PC-9 (cell line): ENCODE measurements around the gene PADI3. TPM values are rescaled to one million over a fixed set of nuclear protein-coding genes. Genes with fewer than 3 reads are reported as not detected.

Experiments used
- BruUV-seq: library from RNA; stranded (reverse); fragments of 400-500 nt; replicated peaks from 2 replicates; lab custom pipeline; 2021; lab: Mats Ljungman, UMichigan
- CTCF ChIA-PET: fragments of 300-600 bp; sonication (Branson Sonifier 250); formaldehyde crosslinking; loops from one replicate; lab custom pipeline; 2022; ENCODE audit warnings: antibody characterized with exemption; lab: Charles Lee
- POLR2A ChIA-PET: fragments of 300-600 bp; sonication (Branson Sonifier 250); formaldehyde crosslinking; loops from one replicate; lab custom pipeline; 2022; ENCODE audit warnings: antibody characterized with exemption; ENCODE audit not compliant: unreplicated experiment; lab: Charles Lee
- DNase-seq, 2 experiments: peaks; one replicate each; pipeline versions ENCODE4 v3.0.0 to v3.0.0-alpha.2; 2015 to 2022; ENCODE audit warnings: mixed read lengths in 1 of 2
- H2AFZ ChIP-seq: fragments of 200-600 bp; sonication (generic); 2 replicates; pipeline ENCODE4 v1.8.1; 2017; ENCODE audit warnings: antibody characterized with exemption
- H3F3A ChIP-seq: fragments of 200-600 bp; sonication (generic); 2 replicates; pipeline ENCODE4 v1.8.1; 2017; ENCODE audit warnings: antibody characterized with exemption, mild to moderate bottlenecking, low read depth; ENCODE audit not compliant: insufficient read depth
- H3K27ac ChIP-seq: fragments of 200-600 bp; sonication (generic); 2 replicates; pipeline ENCODE4 v1.6.1; 2016; ENCODE audit warnings: mixed run types
- H3K27me3 ChIP-seq: fragments of 200-600 bp; sonication (generic); 2 replicates; pipeline ENCODE4 v1.6.1; 2016; ENCODE audit warnings: low read depth, mixed run types; ENCODE audit not compliant: insufficient read depth
- H3K36me3 ChIP-seq: fragments of 200-600 bp; sonication (generic); 2 replicates; pipeline ENCODE4 v1.6.1; 2016; ENCODE audit warnings: low read depth, mixed run types
- H3K4me1 ChIP-seq: fragments of 200-600 bp; sonication (generic); replicated peaks from 2 replicates; pipeline ENCODE4 v1.6.1; 2016; ENCODE audit warnings: mixed run types; ENCODE audit not compliant: insufficient read depth
- H3K4me2 ChIP-seq: fragments of 200-600 bp; sonication (generic); 2 replicates; pipeline ENCODE4 v1.6.1; 2017; ENCODE audit warnings: mixed run types
- H3K4me3 ChIP-seq: fragments of 200-600 bp; sonication (generic); 2 replicates; pipeline ENCODE4 v1.6.1; 2016; ENCODE audit warnings: mixed run types
- H3K79me2 ChIP-seq: fragments of 200-600 bp; sonication (generic); 2 replicates; pipeline ENCODE4 v1.6.1; 2017; ENCODE audit warnings: low read depth, mixed run types
- H3K9me2 ChIP-seq: fragments of 200-600 bp; sonication (generic); 2 replicates; pipeline ENCODE4 v1.8.1; 2017; ENCODE audit warnings: mild to moderate bottlenecking; ENCODE audit not compliant: insufficient read depth
- H3K9me3 ChIP-seq: fragments of 200-600 bp; sonication (generic); 2 replicates; pipeline ENCODE4 v1.8.1; 2016; ENCODE audit warnings: low read depth; ENCODE audit not compliant: insufficient read depth
- H4K20me1 ChIP-seq: fragments of 200-600 bp; sonication (generic); 2 replicates; pipeline ENCODE4 v1.8.1; 2017; ENCODE audit not compliant: insufficient read depth
- EZH2 ChIP-seq: fragments of 200-600 bp; sonication (generic); IDR thresholded peaks from 2 replicates; pipeline ENCODE4 v1.8.0; 2017; ENCODE audit warnings: antibody characterized with exemption, low read depth
- intact Hi-C: fragments of 100-400 bp; cut with micrococcal nuclease; formaldehyde crosslinking; loops from one replicate; pipeline ENCODE4 v1.10.0; 2022; ENCODE audit not compliant: unreplicated experiment
- total RNA-seq: library from RNA; stranded (reverse); gene quantifications from 2 replicates; pipeline ENCODE4 v1.2.3, GENCODE V29; 2021
- TF ChIP-seq, protein P1 (sequence below): fragments of 200-600 bp; sonication (generic); conservative IDR thresholded peaks from 2 replicates; pipeline ENCODE4 v1.6.1; 2017; ENCODE audit warnings: mixed run types, antibody characterized with exemption, mild to moderate bottlenecking, moderate library complexity

The PADI3 gene
- total RNA-seq, 1 experiment from 2014 or later = 5.0 TPM

DNA sequence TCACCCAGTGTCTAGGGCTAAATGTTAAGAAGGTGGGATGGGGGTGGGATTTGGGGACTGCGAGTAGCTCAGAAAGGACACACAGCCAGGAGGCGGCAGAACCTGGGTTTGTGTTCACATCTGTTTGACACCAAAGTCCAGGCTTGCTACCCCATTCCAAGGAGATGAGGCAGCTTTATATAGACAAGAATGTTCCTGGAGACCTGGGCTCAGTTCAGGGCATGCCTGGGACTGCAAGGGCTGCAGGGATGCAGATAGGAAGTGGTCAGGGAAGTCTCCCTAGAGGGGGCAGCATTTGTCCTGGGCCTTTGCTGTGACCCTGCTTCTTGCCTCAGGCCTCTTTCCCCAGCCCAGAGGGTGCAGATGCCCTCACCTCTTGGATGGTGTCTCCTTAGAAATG, 16.3 kb downstream of the PADI3 start:
- no peak for DNase-seq
- Histone ChIP-seq H3K79me2 (no peaks in the 10 kb centered on the region), H4K20me1 (no peaks in the 10 kb centered on the region), H2AFZ (no peak overlapping the region), H3K4me2 (no peak overlapping the region), H3K36me3 (no peaks in the 10 kb centered on the region), H3K4me1 (no peaks in the 10 kb centered on the region), H3K9me3 (no peaks in the 10 kb centered on the region), H3K27ac (no peak overlapping the region), H3K4me3 (no peak overlapping the region), H3K27me3 (no peaks in the 10 kb centered on the region), H3K9me2 (no peaks in the 10 kb centered on the region), H3F3A (no peaks in the 10 kb centered on the region)
- CTCF ChIA-PET = no interaction called here
- intact Hi-C loops = no loop called here
- POLR2A ChIA-PET = no interaction called here
- TF ChIP-seq, protein P1, sequence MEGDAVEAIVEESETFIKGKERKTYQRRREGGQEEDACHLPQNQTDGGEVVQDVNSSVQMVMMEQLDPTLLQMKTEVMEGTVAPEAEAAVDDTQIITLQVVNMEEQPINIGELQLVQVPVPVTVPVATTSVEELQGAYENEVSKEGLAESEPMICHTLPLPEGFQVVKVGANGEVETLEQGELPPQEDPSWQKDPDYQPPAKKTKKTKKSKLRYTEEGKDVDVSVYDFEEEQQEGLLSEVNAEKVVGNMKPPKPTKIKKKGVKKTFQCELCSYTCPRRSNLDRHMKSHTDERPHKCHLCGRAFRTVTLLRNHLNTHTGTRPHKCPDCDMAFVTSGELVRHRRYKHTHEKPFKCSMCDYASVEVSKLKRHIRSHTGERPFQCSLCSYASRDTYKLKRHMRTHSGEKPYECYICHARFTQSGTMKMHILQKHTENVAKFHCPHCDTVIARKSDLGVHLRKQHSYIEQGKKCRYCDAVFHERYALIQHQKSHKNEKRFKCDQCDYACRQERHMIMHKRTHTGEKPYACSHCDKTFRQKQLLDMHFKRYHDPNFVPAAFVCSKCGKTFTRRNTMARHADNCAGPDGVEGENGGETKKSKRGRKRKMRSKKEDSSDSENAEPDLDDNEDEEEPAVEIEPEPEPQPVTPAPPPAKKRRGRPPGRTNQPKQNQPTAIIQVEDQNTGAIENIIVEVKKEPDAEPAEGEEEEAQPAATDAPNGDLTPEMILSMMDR = no peak
- TF ChIP-seq EZH2 = no peak
- BruUV-seq = no TSS peak

DNA sequence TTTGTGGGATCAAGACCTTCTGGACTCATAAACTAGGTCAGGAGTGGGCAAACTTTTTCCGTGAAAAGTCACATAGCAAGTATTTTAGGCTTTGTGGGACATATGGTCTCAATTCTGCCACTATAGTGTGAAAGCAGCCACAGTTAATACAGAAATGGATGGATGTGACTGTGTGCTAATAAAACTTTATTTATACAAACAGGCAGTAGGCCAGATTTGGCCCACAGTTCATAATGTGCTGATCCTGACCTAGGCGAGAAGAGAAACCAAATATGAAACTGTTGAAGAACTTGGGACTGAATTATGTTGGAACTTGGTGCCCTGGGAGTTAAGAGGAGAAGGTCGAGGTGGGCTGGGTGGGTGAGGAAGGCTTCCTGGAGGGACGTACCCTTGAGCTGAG, 17.1 kb downstream of the PADI3 start:
- ChIA-PET CTCF (no interaction called here), POLR2A (no interaction called here)
- intact Hi-C loops = no loop called here
- DNase-seq = no peak
- H3K79me2 ChIP-seq = no peaks in the 10 kb centered on the region
- H3K4me3 ChIP-seq = no peak overlapping the region
- no peaks in the 10 kb centered on the region for H3K9me3 ChIP-seq
- no peaks in the 10 kb centered on the region for H3K36me3 ChIP-seq
- H3F3A ChIP-seq = no peaks in the 10 kb centered on the region
- H2AFZ ChIP-seq = no peak overlapping the region
- TF ChIP-seq, protein P1 = no peak
- TF ChIP-seq EZH2 = no peak
- BruUV-seq = no TSS peak
- no peak overlapping the region for H3K27ac ChIP-seq
- no peaks in the 10 kb centered on the region for H3K4me1 ChIP-seq
- no peaks in the 10 kb centered on the region for H3K27me3 ChIP-seq
- no peaks in the 10 kb centered on the region for H3K9me2 ChIP-seq
- no peak overlapping the region for H3K4me2 ChIP-seq
- H4K20me1 ChIP-seq = no peaks in the 10 kb centered on the region

DNA sequence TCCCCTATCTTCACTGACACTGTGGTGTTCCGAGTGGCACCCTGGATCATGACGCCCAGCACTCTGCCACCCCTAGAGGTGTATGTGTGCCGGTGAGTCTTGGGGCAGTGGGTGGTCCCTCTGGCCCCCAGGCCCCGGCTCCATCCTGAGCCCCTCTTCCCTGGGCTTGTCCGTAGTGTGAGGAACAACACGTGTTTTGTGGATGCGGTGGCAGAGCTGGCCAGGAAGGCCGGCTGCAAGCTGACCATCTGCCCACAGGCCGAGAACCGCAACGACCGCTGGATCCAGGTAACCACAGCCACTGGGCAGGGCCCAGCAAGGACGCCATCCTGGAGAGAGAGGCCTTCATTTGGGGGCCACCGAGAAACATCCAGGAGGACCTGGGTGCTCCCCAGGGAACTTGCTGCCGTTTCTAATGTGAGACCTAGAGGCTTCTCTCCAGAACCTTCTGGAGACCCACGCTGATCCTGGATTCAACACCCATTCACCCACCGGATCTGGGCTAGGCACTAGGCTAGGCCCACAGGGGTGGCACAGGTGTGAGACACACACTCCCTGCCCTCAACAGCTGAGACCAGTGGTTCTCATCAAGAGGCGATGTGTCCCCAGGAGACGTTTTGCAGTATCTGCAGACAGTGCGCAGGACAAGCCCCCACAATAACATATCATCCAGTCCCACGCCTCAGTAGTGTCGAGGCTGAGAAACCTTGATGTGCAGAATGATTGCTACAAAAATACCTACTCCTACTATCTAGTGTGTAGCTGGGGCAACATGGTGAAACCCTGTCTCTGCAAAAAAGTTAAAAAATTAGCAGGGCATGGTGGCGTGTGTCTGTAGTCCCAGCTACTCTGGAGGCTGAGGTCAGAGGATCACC, 22.2 kb downstream of the PADI3 start:
- no peaks in the 10 kb centered on the region for H3K9me2 ChIP-seq
- no peak overlapping the region for H3K4me3 ChIP-seq
- POLR2A ChIA-PET = no interaction called here
- BruUV-seq = no TSS peak
- peaks cover 15% of the 10 kb centered on the region; the same call in 1 of the 2 replicates for H3K4me1 ChIP-seq
- no peaks in the 10 kb centered on the region for H3K36me3 ChIP-seq
- no peaks in the 10 kb centered on the region for H3K79me2 ChIP-seq
- intact Hi-C loops = loop anchor here (10.0 kb wide), 1 partner anchor 216 kb away; the partner anchor contains the start of gene SDHB
- H3K27me3 ChIP-seq = no peaks in the 10 kb centered on the region
- H4K20me1 ChIP-seq = no peaks in the 10 kb centered on the region
- TF ChIP-seq, protein P1 = no peak
- no peak for TF ChIP-seq EZH2
- no peaks in the 10 kb centered on the region; the same call in 1 of the 2 replicates for H3F3A ChIP-seq
- H3K27ac ChIP-seq = no peak overlapping the region
- H3K4me2 ChIP-seq = no peak overlapping the region
- H2AFZ ChIP-seq = no peak overlapping the region
- no peaks in the 10 kb centered on the region for H3K9me3 ChIP-seq
- no peak for DNase-seq
- CTCF ChIA-PET = no interaction called here
